ENCODE data around the gene SP140L. TPM values are rescaled to one million over a fixed set of nuclear protein-coding genes. Genes with fewer than 3 reads are reported as not detected.

Gene SP140L
- total RNA-seq, 1 experiment from 2014 or later, result 16.6 TPM

DNA sequence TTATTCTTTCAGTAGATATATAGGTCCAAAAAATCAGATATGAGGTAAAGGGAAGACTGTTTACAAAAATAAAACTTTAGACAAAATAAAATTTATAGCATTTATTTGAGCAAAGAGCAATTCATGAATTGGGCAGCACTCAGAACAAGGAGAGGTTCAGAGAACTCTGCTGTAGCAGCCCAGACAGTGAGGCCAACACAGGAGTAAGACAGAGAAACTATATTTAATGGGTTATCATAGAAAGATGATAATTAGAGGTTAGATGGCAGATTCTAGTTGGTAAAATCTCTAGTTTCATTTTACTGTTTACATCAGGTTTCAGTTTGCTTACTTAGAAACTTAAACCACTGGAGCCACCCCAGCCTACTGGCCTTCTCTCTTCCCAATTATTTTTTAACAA lies 30.1 kb upstream of the SP140L start:
- TF ChIP-seq, protein P1, sequence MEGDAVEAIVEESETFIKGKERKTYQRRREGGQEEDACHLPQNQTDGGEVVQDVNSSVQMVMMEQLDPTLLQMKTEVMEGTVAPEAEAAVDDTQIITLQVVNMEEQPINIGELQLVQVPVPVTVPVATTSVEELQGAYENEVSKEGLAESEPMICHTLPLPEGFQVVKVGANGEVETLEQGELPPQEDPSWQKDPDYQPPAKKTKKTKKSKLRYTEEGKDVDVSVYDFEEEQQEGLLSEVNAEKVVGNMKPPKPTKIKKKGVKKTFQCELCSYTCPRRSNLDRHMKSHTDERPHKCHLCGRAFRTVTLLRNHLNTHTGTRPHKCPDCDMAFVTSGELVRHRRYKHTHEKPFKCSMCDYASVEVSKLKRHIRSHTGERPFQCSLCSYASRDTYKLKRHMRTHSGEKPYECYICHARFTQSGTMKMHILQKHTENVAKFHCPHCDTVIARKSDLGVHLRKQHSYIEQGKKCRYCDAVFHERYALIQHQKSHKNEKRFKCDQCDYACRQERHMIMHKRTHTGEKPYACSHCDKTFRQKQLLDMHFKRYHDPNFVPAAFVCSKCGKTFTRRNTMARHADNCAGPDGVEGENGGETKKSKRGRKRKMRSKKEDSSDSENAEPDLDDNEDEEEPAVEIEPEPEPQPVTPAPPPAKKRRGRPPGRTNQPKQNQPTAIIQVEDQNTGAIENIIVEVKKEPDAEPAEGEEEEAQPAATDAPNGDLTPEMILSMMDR (IDR thresholded peaks at IDR 0.05), result no peak
- TF ChIP-seq POLR2AphosphoS5 (IDR thresholded peaks at IDR 0.05; ENCODE audit: low read depth, low read length) (no peak), TCF7L2 (IDR thresholded peaks at IDR 0.05; ENCODE audit: low read depth, low read length) (no peak)
- TF ChIP-seq, protein P2, sequence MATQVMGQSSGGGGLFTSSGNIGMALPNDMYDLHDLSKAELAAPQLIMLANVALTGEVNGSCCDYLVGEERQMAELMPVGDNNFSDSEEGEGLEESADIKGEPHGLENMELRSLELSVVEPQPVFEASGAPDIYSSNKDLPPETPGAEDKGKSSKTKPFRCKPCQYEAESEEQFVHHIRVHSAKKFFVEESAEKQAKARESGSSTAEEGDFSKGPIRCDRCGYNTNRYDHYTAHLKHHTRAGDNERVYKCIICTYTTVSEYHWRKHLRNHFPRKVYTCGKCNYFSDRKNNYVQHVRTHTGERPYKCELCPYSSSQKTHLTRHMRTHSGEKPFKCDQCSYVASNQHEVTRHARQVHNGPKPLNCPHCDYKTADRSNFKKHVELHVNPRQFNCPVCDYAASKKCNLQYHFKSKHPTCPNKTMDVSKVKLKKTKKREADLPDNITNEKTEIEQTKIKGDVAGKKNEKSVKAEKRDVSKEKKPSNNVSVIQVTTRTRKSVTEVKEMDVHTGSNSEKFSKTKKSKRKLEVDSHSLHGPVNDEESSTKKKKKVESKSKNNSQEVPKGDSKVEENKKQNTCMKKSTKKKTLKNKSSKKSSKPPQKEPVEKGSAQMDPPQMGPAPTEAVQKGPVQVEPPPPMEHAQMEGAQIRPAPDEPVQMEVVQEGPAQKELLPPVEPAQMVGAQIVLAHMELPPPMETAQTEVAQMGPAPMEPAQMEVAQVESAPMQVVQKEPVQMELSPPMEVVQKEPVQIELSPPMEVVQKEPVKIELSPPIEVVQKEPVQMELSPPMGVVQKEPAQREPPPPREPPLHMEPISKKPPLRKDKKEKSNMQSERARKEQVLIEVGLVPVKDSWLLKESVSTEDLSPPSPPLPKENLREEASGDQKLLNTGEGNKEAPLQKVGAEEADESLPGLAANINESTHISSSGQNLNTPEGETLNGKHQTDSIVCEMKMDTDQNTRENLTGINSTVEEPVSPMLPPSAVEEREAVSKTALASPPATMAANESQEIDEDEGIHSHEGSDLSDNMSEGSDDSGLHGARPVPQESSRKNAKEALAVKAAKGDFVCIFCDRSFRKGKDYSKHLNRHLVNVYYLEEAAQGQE (IDR thresholded peaks at IDR 0.05; ENCODE audit: insufficient read depth in 1 of 2, low read depth in 2 of 2, low read length in 1 of 2), result no peak
- in situ Hi-C loops (cut with HindIII; ENCODE audit: low pct_unique_long_range_greater_than_20kb, low sequenced_read_pairs), result no loop called here

DNA sequence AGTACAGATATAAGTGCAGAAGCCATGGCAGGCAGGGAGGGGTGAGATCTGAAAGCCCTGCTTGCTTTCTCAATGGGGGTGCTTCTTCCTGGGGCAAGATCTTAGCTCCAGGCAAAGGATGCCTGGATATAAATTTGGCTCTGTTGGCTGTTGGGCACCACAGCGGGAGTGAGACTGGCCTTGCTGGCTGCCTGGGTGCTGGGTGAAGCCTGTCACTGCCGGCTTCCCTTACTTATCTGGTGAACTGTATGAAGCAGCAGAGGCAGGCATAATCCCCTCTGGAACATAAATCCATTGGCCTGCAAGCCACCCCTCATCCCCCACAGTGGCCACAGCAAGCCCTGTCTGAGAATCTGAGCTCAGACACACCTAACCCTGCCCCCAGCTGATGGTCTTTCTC lies 27.4 kb upstream of the SP140L start:
- Histone ChIP-seq H3K27ac (ENCODE audit: low read length) (no peak overlapping the region), H3K4me3 (ENCODE audit: low read depth in 2 of 2, low read length in 2 of 2) (no peak overlapping the region), H3K4me1 (ENCODE audit: control insufficient read depth, insufficient read depth, low read length) (no peaks in the 10 kb centered on the region), H3K9me3 (ENCODE audit: control insufficient read depth, insufficient read depth, low read depth, low read length) (no peaks in the 10 kb centered on the region), H3K27me3 (ENCODE audit: control insufficient read depth, insufficient read depth, low read length) (no peaks in the 10 kb centered on the region; the same call in 1 of the 2 replicates), H3K36me3 (ENCODE audit: control insufficient read depth, insufficient read depth, low read length) (no peaks in the 10 kb centered on the region)
- CTCF ChIA-PET, result no interaction called here
- intact Hi-C loops (cut with micrococcal nuclease; ENCODE audit: unreplicated experiment) (no loop called here), in situ Hi-C loops (cut with HindIII; ENCODE audit: low pct_unique_long_range_greater_than_20kb, low sequenced_read_pairs) (no loop called here)
- no TSS peak for BruUV-seq (replicated peaks)
- no peak for ATAC-seq
- TF ChIP-seq TCF7L2 (IDR thresholded peaks at IDR 0.05; ENCODE audit: low read depth, low read length) (no peak), SIN3A (IDR thresholded peaks at IDR 0.05; ENCODE audit: borderline replicate concordance, insufficient read depth, low read depth, low read length) (no peak), POLR2AphosphoS5 (IDR thresholded peaks at IDR 0.05; ENCODE audit: low read depth, low read length) (no peak)
- TF ChIP-seq, protein P1 (IDR thresholded peaks at IDR 0.05), result no peak
- TF ChIP-seq, protein P2 (IDR thresholded peaks at IDR 0.05; ENCODE audit: insufficient read depth in 1 of 2, low read depth in 2 of 2, low read length in 1 of 2), result no peak
- POLR2A ChIA-PET, result no interaction called here
- no peak for DNase-seq (ENCODE audit: low read depth, low spot score)

More for the DNA sequence above, 30.1 kb upstream of the SP140L start:
- Histone ChIP-seq H3K27me3 (ENCODE audit: control insufficient read depth, insufficient read depth, low read length) (no peaks in the 10 kb centered on the region; the same call in 1 of the 2 replicates), H3K4me1 (ENCODE audit: control insufficient read depth, insufficient read depth, low read length) (no peaks in the 10 kb centered on the region), H3K36me3 (ENCODE audit: control insufficient read depth, insufficient read depth, low read length) (no peaks in the 10 kb centered on the region), H3K27ac (ENCODE audit: low read length) (no peak overlapping the region), H3K4me3 (ENCODE audit: low read depth in 2 of 2, low read length in 2 of 2) (no peak overlapping the region), H3K9me3 (ENCODE audit: control insufficient read depth, insufficient read depth, low read depth, low read length) (no peaks in the 10 kb centered on the region)
- POLR2A ChIA-PET, result no interaction called here
- BruUV-seq (replicated peaks), result no TSS peak
- CTCF ChIA-PET, result no interaction called here
- ATAC-seq, result no peak
- intact Hi-C loops (cut with micrococcal nuclease; ENCODE audit: unreplicated experiment), result no loop called here
- DNase-seq (ENCODE audit: low read depth, low spot score), result no peak
